GM19238 (cell line): ENCODE data around the gene MFAP2.

Experiments used
- DNase-seq: peaks from one replicate; pipeline ENCODE4 v3.0.0; 2011; ENCODE audit warnings: low spot score; ENCODE audit not compliant: insufficient read length

The MFAP2 gene

GRCh38 chr1:17008208-17008855, 27.9 kb upstream of the MFAP2 start:
- no peak for DNase-seq

GRCh38 chr1:17007121-17007520, 26.7 kb upstream of the MFAP2 start:
- no peak for DNase-seq

- no peak for DNase-seq
Measured at GRCh38 chr1:17005365-17005740, 24.9 kb upstream of the MFAP2 start.

- no peak for DNase-seq
Measured at GRCh38 chr1:17004466-17005364, 24.3 kb upstream of the MFAP2 start.

- DNase-seq = no peak
Measured at GRCh38 chr1:17002524-17002902, 22.1 kb upstream of the MFAP2 start.

- no peak for DNase-seq
Measured at GRCh38 chr1:17001760-17002523, 21.5 kb upstream of the MFAP2 start.

- no peak for DNase-seq
Measured at GRCh38 chr1:16999863-17000262, 19.4 kb upstream of the MFAP2 start.

GRCh38 chr1:16998589-16998988, 18.2 kb upstream of the MFAP2 start:
- no peak for DNase-seq

- no peak for DNase-seq
Measured at GRCh38 chr1:16996845-16997244, 16.4 kb upstream of the MFAP2 start.

GRCh38 chr1:16993521-16994038, 13.2 kb upstream of the MFAP2 start:
- no peak for DNase-seq

- DNase-seq = no peak
Measured at GRCh38 chr1:16992675-16993074, 12.3 kb upstream of the MFAP2 start.

- no peak for DNase-seq
Measured at GRCh38 chr1:16992102-16992501, 11.7 kb upstream of the MFAP2 start.

GRCh38 chr1:16991571-16991970, 11.2 kb upstream of the MFAP2 start:
- DNase-seq = no peak

GRCh38 chr1:16989676-16990391, 9.4 kb upstream of the MFAP2 start:
- no peak for DNase-seq

- DNase-seq = no peak
Measured at GRCh38 chr1:16988210-16988609, 7.8 kb upstream of the MFAP2 start.

- DNase-seq = no peak
Measured at GRCh38 chr1:16986962-16987361, 6.5 kb upstream of the MFAP2 start.

- DNase-seq = no peak
Measured at GRCh38 chr1:16986560-16986959, 6.1 kb upstream of the MFAP2 start.

- no peak for DNase-seq
Measured at GRCh38 chr1:16986113-16986512, 5.7 kb upstream of the MFAP2 start.

GRCh38 chr1:16984717-16985116, 4.3 kb upstream of the MFAP2 start:
- DNase-seq = no peak

GRCh38 chr1:16983649-16984048, 3.2 kb upstream of the MFAP2 start:
- DNase-seq = no peak

GRCh38 chr1:16982902-16983301, 2.5 kb upstream of the MFAP2 start:
- no peak for DNase-seq
